ENCODE measurements around the gene C1orf167.

Gene C1orf167

DNA sequence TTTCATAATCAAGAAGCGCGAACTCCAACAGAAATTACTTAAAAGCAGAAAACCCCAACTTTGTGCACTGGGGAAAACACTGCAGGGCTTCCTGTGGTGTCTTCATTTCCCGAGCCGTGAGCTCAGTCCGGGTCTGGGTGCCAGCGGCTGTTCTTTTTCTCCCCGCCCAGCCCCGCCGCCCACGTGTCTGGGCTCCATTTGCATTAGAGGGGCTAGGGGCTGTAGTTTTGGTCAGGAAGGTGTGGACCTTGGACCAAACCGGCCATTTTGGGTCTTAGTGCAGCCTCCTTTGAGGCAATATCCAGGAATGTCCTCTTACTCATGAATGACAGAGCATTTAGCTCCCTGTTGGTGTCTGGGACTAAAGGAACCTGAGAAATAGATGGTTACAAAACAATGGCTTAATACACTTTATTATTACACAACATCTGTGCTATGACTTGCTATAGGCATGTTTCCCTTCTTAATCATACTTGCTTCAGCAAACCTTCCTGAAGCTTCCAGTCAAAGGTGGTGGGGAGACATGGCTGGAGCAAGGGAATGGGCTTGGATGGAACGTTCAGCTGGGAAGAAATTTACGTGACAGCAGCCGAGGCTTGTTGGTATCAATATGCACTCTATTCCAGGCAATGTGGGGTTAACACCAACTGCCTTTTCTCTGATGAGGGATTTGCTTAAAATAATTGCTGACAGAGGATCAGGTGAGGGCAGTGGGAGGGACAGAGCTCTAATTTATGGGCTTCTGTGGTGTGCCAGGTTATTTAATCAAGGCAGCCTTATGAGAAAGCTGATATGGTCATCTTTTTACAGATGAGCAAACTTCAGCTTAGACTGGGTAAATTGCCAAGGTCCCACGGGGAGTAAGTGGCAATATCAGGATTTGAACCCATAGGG lies 25.0 kb upstream of the C1orf167 start:
- Histone ChIP-seq H3K9ac (ENCODE audit: low read depth, low read length, poor library complexity) (peak overlapping the region; percentile 73), H2BK15ac (ENCODE audit: low read length) (no peak overlapping the region), H3K4me1 (ENCODE audit: control insufficient read depth in 2 of 2, insufficient read depth in 1 of 2, low read depth in 1 of 2, low read length in 2 of 2) (peaks cover 13 to 27% of the 10 kb centered on the region in 2 donors), H3K27ac (replicated peaks; ENCODE audit: low read length) (peak overlapping the region; percentile 28), H4K8ac (ENCODE audit: low read depth, low read length) (no peak overlapping the region), H3K14ac (ENCODE audit: low read length) (no peak overlapping the region), H3K79me1 (ENCODE audit: low read depth, low read length) (no peaks in the 10 kb centered on the region), H3K4me2 (ENCODE audit: insufficient read depth, low read length, poor library complexity, severe bottlenecking) (peak overlapping the region; percentile 72), H3K18ac (ENCODE audit: low read length) (no peak overlapping the region), H2AK5ac (ENCODE audit: low read depth, low read length) (no peak overlapping the region), H3K23ac (ENCODE audit: low read depth, low read length, poor library complexity) (no peak overlapping the region), H2BK12ac (ENCODE audit: low read length) (no peak overlapping the region), H3K4me3 (ENCODE audit: low read length in 2 of 2) (peak overlapping the region; percentile 89 to 94), H2BK5ac (ENCODE audit: low read length) (no peak overlapping the region), H3K9me3 (replicated peaks in 1 of 2; ENCODE audit: control insufficient read depth in 2 of 2, insufficient read depth in 1 of 2, low read depth in 1 of 2, low read length in 2 of 2) (no peaks in the 10 kb centered on the region), H2AFZ (ENCODE audit: low read length) (peak overlapping the region; percentile 98), H2BK120ac (ENCODE audit: low read depth, low read length) (no peak overlapping the region), H3K4ac (ENCODE audit: low read length) (no peak overlapping the region), H3K36me3 (replicated peaks in 1 of 2; ENCODE audit: control insufficient read depth in 2 of 2, insufficient read depth in 2 of 2, low read length in 2 of 2) (no peaks in the 10 kb centered on the region), H4K91ac (ENCODE audit: low read depth, low read length, poor library complexity) (no peak overlapping the region), H3K27me3 (ENCODE audit: control insufficient read depth in 3 of 3, insufficient read depth in 3 of 3, low read depth in 1 of 3, low read length in 3 of 3) (no peaks in the 10 kb centered on the region)
- WGBS, 2 donors (ENCODE audit: extremely low coverage in 2 of 2, insufficient read length in 2 of 2, insufficient replicate concordance in 1 of 2): no CpG with 5 or more reads among the region's 15 CpGs
- DNase-seq (ENCODE audit: low spot score): no peak

DNA sequence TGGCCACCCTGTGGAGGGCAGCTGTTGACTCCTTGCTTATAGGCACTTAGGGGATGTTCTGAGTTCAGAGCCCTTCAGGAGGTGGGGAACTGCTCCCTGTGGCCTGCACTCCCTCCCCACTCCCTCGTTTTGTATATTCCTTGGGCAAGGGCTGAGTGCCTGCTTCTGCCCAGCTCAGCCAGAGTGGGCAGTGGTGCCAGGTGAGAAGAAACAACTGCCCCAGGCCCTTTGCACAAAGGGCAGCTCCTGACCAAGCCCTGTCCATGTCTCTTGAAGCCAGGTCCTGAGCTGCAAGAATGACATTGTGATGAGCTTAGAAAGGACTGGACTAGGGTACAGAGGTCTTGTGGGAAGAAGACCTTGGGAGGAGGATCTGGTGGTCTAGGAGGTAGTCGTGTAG lies 23.9 kb upstream of the C1orf167 start:
- Histone ChIP-seq H3K4me1 (ENCODE audit: control insufficient read depth in 2 of 2, insufficient read depth in 1 of 2, low read depth in 1 of 2, low read length in 2 of 2) (peaks cover 10 to 19% of the 10 kb centered on the region in 2 donors), H2BK120ac (ENCODE audit: low read depth, low read length) (no peak overlapping the region), H3K27ac (replicated peaks; ENCODE audit: low read length) (no peak overlapping the region), H2BK15ac (ENCODE audit: low read length) (no peak overlapping the region), H4K91ac (ENCODE audit: low read depth, low read length, poor library complexity) (no peak overlapping the region), H2BK12ac (ENCODE audit: low read length) (no peak overlapping the region), H3K27me3 (ENCODE audit: control insufficient read depth in 3 of 3, insufficient read depth in 3 of 3, low read depth in 1 of 3, low read length in 3 of 3) (no peaks in the 10 kb centered on the region), H3K23ac (ENCODE audit: low read depth, low read length, poor library complexity) (no peak overlapping the region), H4K8ac (ENCODE audit: low read depth, low read length) (no peak overlapping the region), H3K9ac (ENCODE audit: low read depth, low read length, poor library complexity) (no peak overlapping the region), H2AFZ (ENCODE audit: low read length) (no peak overlapping the region), H3K4ac (ENCODE audit: low read length) (no peak overlapping the region), H3K9me3 (replicated peaks in 1 of 2; ENCODE audit: control insufficient read depth in 2 of 2, insufficient read depth in 1 of 2, low read depth in 1 of 2, low read length in 2 of 2) (no peaks in the 10 kb centered on the region), H3K18ac (ENCODE audit: low read length) (no peak overlapping the region), H3K4me2 (ENCODE audit: insufficient read depth, low read length, poor library complexity, severe bottlenecking) (no peak overlapping the region), H3K4me3 (ENCODE audit: low read length in 2 of 2) (no peak overlapping the region), H3K14ac (ENCODE audit: low read length) (no peak overlapping the region), H2AK5ac (ENCODE audit: low read depth, low read length) (peak overlapping the region; percentile 15), H2BK5ac (ENCODE audit: low read length) (no peak overlapping the region), H3K36me3 (replicated peaks in 1 of 2; ENCODE audit: control insufficient read depth in 2 of 2, insufficient read depth in 2 of 2, low read length in 2 of 2) (no peaks in the 10 kb centered on the region), H3K79me1 (ENCODE audit: low read depth, low read length) (no peaks in the 10 kb centered on the region)
- WGBS, 2 donors (ENCODE audit: extremely low coverage in 2 of 2, insufficient read length in 2 of 2, insufficient replicate concordance in 1 of 2): no CpG with 5 or more reads among the region's 2 CpGs
- no peak for DNase-seq (ENCODE audit: low spot score)

DNA sequence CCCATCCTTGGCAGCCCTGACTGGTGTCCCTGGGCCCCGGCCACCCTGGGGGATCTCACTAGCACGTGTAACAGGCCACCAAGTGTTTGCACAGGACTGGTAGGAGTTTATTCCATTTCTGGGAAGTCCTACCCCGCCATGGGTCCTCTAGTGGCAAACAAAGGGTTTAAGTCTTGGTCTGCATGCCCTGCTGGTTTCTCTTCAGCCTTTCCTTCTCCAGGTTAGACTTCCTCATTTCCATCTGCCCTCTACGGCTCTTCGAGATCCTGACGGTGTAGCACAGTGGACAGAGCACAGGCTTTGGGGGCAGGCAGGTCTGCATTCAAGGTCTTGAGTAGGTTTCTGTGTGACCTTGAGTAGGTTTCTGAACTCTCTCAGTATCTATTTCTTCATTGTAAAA lies 23.2 kb upstream of the C1orf167 start:
- H2BK120ac ChIP-seq (ENCODE audit: low read depth, low read length): no peak overlapping the region
- peaks cover 10 to 19% of the 10 kb centered on the region in 2 donors for H3K4me1 ChIP-seq (ENCODE audit: control insufficient read depth in 2 of 2, insufficient read depth in 1 of 2, low read depth in 1 of 2, low read length in 2 of 2)
- no peaks in the 10 kb centered on the region for H3K79me1 ChIP-seq (ENCODE audit: low read depth, low read length)
- no peak overlapping the region for H2BK5ac ChIP-seq (ENCODE audit: low read length)
- no peak overlapping the region for H2BK12ac ChIP-seq (ENCODE audit: low read length)
- no peaks in the 10 kb centered on the region for H3K27me3 ChIP-seq (ENCODE audit: control insufficient read depth in 3 of 3, insufficient read depth in 3 of 3, low read depth in 1 of 3, low read length in 3 of 3)
- no peak overlapping the region for H3K9ac ChIP-seq (ENCODE audit: low read depth, low read length, poor library complexity)
- no peaks in the 10 kb centered on the region for H3K9me3 ChIP-seq (replicated peaks in 1 of 2; ENCODE audit: control insufficient read depth in 2 of 2, insufficient read depth in 1 of 2, low read depth in 1 of 2, low read length in 2 of 2)
- H3K4me2 ChIP-seq (ENCODE audit: insufficient read depth, low read length, poor library complexity, severe bottlenecking): no peak overlapping the region
- H3K36me3 ChIP-seq (replicated peaks in 1 of 2; ENCODE audit: control insufficient read depth in 2 of 2, insufficient read depth in 2 of 2, low read length in 2 of 2): no peaks in the 10 kb centered on the region
- H2BK15ac ChIP-seq (ENCODE audit: low read length): no peak overlapping the region
- H3K4ac ChIP-seq (ENCODE audit: low read length): no peak overlapping the region
- H3K4me3 ChIP-seq (ENCODE audit: low read length in 2 of 2): no peak overlapping the region
- no peak overlapping the region for H3K18ac ChIP-seq (ENCODE audit: low read length)
- no peak overlapping the region for H2AFZ ChIP-seq (ENCODE audit: low read length)
- H3K23ac ChIP-seq (ENCODE audit: low read depth, low read length, poor library complexity): no peak overlapping the region
- DNase-seq (ENCODE audit: low spot score): no peak
- WGBS, 2 donors (ENCODE audit: extremely low coverage in 2 of 2, insufficient read length in 2 of 2, insufficient replicate concordance in 1 of 2): no CpG with 5 or more reads among the region's 6 CpGs
- H4K91ac ChIP-seq (ENCODE audit: low read depth, low read length, poor library complexity): no peak overlapping the region
- H3K27ac ChIP-seq (replicated peaks; ENCODE audit: low read length): no peak overlapping the region
- no peak overlapping the region for H3K14ac ChIP-seq (ENCODE audit: low read length)
- H4K8ac ChIP-seq (ENCODE audit: low read depth, low read length): no peak overlapping the region
- no peak overlapping the region for H2AK5ac ChIP-seq (ENCODE audit: low read depth, low read length)

DNA sequence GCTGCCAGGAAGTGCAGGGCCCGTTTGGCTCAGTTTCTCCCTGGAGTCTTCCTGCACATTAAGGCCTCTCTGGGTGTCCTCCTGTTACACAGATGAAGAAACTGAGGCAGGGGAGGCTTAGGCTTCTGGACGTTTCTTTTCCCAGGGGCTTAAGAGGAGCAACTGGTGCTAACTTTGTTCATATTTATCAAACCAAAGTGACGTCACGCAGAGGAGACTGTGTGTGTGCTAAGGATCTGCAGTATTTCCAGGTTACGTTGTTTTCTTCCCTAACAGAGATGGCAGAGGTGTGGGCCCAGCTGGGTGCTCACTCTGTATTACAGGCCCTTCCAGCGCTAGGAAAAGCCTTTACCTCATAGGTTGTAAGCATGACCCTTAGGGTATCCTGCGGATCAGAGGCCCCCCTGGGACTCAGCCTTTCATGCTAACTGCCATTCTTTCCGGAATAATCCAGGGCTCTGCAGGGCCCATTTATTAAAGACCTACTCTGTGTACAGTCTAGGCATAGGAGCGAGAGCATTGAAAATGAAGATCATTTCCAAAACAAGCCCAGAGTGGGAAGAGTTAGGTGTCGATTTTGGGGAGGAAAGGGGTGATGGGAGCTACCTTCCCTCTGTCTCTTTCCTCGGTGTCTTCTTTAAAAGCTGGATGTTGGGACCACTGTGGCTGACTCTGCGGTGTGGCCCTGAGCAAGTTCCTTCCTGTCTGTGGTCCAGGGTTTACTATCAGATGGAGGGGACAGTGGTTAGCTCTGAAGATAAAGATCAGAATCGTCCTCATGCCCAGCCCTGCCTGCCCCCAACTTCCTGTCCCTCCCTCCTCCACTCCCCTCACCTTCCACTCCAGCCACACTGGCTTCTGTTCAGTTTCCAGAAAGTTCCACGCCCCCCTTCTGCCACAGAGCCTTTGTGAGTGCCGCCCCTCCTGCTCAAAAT lies 21.5 kb upstream of the C1orf167 start:
- Histone ChIP-seq H4K8ac (ENCODE audit: low read depth, low read length) (no peak overlapping the region), H3K27me3 (ENCODE audit: control insufficient read depth in 3 of 3, insufficient read depth in 3 of 3, low read depth in 1 of 3, low read length in 3 of 3) (no peaks in the 10 kb centered on the region), H2BK12ac (ENCODE audit: low read length) (no peak overlapping the region), H3K18ac (ENCODE audit: low read length) (no peak overlapping the region), H3K4me2 (ENCODE audit: insufficient read depth, low read length, poor library complexity, severe bottlenecking) (no peak overlapping the region), H2BK120ac (ENCODE audit: low read depth, low read length) (no peak overlapping the region), H3K36me3 (replicated peaks in 1 of 2; ENCODE audit: control insufficient read depth in 2 of 2, insufficient read depth in 2 of 2, low read length in 2 of 2) (peaks cover 0 to 1% of the 10 kb centered on the region in 2 donors), H3K9ac (ENCODE audit: low read depth, low read length, poor library complexity) (no peak overlapping the region), H3K4me1 (ENCODE audit: control insufficient read depth in 2 of 2, insufficient read depth in 1 of 2, low read depth in 1 of 2, low read length in 2 of 2) (peaks cover 10 to 14% of the 10 kb centered on the region in 2 donors), H2AK5ac (ENCODE audit: low read depth, low read length) (no peak overlapping the region), H3K79me1 (ENCODE audit: low read depth, low read length) (no peaks in the 10 kb centered on the region), H2BK5ac (ENCODE audit: low read length) (no peak overlapping the region), H3K27ac (replicated peaks; ENCODE audit: low read length) (no peak overlapping the region), H4K91ac (ENCODE audit: low read depth, low read length, poor library complexity) (no peak overlapping the region), H2BK15ac (ENCODE audit: low read length) (no peak overlapping the region), H3K4ac (ENCODE audit: low read length) (no peak overlapping the region), H3K9me3 (replicated peaks in 1 of 2; ENCODE audit: control insufficient read depth in 2 of 2, insufficient read depth in 1 of 2, low read depth in 1 of 2, low read length in 2 of 2) (no peaks in the 10 kb centered on the region), H3K23ac (ENCODE audit: low read depth, low read length, poor library complexity) (no peak overlapping the region), H3K14ac (ENCODE audit: low read length) (no peak overlapping the region), H3K4me3 (ENCODE audit: low read length in 2 of 2) (no peak overlapping the region), H2AFZ (ENCODE audit: low read length) (no peak overlapping the region)
- DNase-seq (ENCODE audit: low spot score): no peak
- no CpG with 5 or more reads among the region's 15 CpGs for WGBS, 2 donors (ENCODE audit: extremely low coverage in 2 of 2, insufficient read length in 2 of 2, insufficient replicate concordance in 1 of 2)

All from neuronal stem cell (in vitro differentiated cells).